ENCODE measurements around the gene HIRIP3. TPM values are rescaled to one million over a fixed set of nuclear protein-coding genes. Genes with fewer than 3 reads are reported as not detected.
A peak's percentile ranks its signal among the peaks of the same experiment; 100 is the strongest.
"Not testable (repeated sequence)": the region's sequence is repeated elsewhere in the genome, so short reads cannot be mapped to it uniquely, and the experiment has no call there.

The HIRIP3 gene
- 4.7 and 6.8 TPM in 2 replicates for total RNA-seq

GRCh38 chr16:29995324-29995910 lies at the start of gene HIRIP3:
HIRIP3 (minus strand) TSS chr16:29995617; CDS start chr16:29995605, 12 bp downstream.
- DNase-seq (ENCODE audit: low read depth), result peak; percentile 70
- TF ChIP-seq CTCF (IDR thresholded peaks at IDR 0.05; ENCODE audit: insufficient read depth, low read depth, low read length), result no peak
- H3K4me3 ChIP-seq (ENCODE audit: low read depth, low read length), result peak within 1 kb of the TSS; percentile 96

GRCh38 chr16:30041841-30042240 lies 46.4 kb upstream of the HIRIP3 start:
- peak; percentile 60 for DNase-seq (ENCODE audit: low read depth)
- H3K4me3 ChIP-seq (ENCODE audit: low read depth, low read length), result no peak overlapping the region
- TF ChIP-seq CTCF (IDR thresholded peaks at IDR 0.05; ENCODE audit: insufficient read depth, low read depth, low read length), result peak; percentile 29

- not testable (repeated sequence) for DNase-seq (ENCODE audit: low read depth)
Measured at GRCh38 chr16:30040690-30041089, 45.3 kb upstream of the HIRIP3 start.

GRCh38 chr16:30040221-30040620 lies 44.8 kb upstream of the HIRIP3 start:
- no peak overlapping the region for H3K4me3 ChIP-seq (ENCODE audit: low read depth, low read length)
- no peak for TF ChIP-seq CTCF (IDR thresholded peaks at IDR 0.05; ENCODE audit: insufficient read depth, low read depth, low read length)
- DNase-seq (ENCODE audit: low read depth), result no peak

More at GRCh38 chr16:30040690-30041089, 45.3 kb upstream of the HIRIP3 start:
- not testable (repeated sequence) for H3K4me3 ChIP-seq (ENCODE audit: low read depth, low read length)

GRCh38 chr16:30033270-30033669 lies 37.9 kb upstream of the HIRIP3 start:
- H3K4me3 ChIP-seq (ENCODE audit: low read depth, low read length), result no peak overlapping the region
- no peak for DNase-seq (ENCODE audit: low read depth)
- TF ChIP-seq CTCF (IDR thresholded peaks at IDR 0.05; ENCODE audit: insufficient read depth, low read depth, low read length), result no peak

- peak; percentile 67 for DNase-seq (ENCODE audit: low read depth)
- H3K4me3 ChIP-seq (ENCODE audit: low read depth, low read length), result no peak overlapping the region
- peak; percentile 87 for TF ChIP-seq CTCF (IDR thresholded peaks at IDR 0.05; ENCODE audit: insufficient read depth, low read depth, low read length)
Measured at GRCh38 chr16:30032083-30032819, 36.8 kb upstream of the HIRIP3 start.

GRCh38 chr16:30031477-30031918 lies 36.1 kb upstream of the HIRIP3 start:
- no peak for DNase-seq (ENCODE audit: low read depth)
- TF ChIP-seq CTCF (IDR thresholded peaks at IDR 0.05; ENCODE audit: insufficient read depth, low read depth, low read length), result no peak
- H3K4me3 ChIP-seq (ENCODE audit: low read depth, low read length), result no peak overlapping the region

Data from fibroblast of villous mesenchyme (primary cell).